Natural killer cell (primary cell): ENCODE results near the gene CEP83. TPM values are rescaled to one million over a fixed set of nuclear protein-coding genes. Genes with fewer than 3 reads are reported as not detected.

Experiments used
- ATAC-seq, 3 donors: fragments of 150-1000 bp in 2 of 3; fragments of 200-7000 bp in 1 of 3; cut with Tn5 transposase; 1 replicate in 1 of 3; 2 replicates in 2 of 3; pipeline ENCODE4 v1.10.0; 2021; ENCODE audit warnings: mild to moderate bottlenecking in 2 of 3, moderate library complexity in 2 of 3
- DNase-seq, 2 donors: peaks; one replicate each; pipeline versions ENCODE4 v3.0.0 to v3.0.0-alpha.2; 2013 to 2021; ENCODE audit warnings: mixed read lengths in 1 of 2
- H3K27ac ChIP-seq: one replicate; pipeline ENCODE4 v1.5.1; 2013; ENCODE audit warnings: mild to moderate bottlenecking, low read length
- H3K27me3 ChIP-seq: one replicate; pipeline ENCODE4 v1.6.1; 2013; ENCODE audit warnings: low read length; ENCODE audit not compliant: control insufficient read depth, insufficient read depth
- H3K36me3 ChIP-seq: one replicate; pipeline ENCODE4 v1.6.1; 2013; ENCODE audit warnings: low read length; ENCODE audit not compliant: control insufficient read depth, insufficient read depth
- H3K4me1 ChIP-seq: one replicate; pipeline ENCODE4 v1.6.1; 2013; ENCODE audit warnings: low read length; ENCODE audit not compliant: control insufficient read depth, insufficient read depth
- H3K4me3 ChIP-seq: one replicate; pipeline ENCODE4 v1.5.1; 2013; ENCODE audit warnings: low read length
- H3K9me3 ChIP-seq: one replicate; pipeline ENCODE4 v1.6.1; 2013; ENCODE audit warnings: low read length; ENCODE audit not compliant: control insufficient read depth, insufficient read depth
- H3K27ac Mint-ChIP-seq, 2 donors: one replicate each; pipeline ENCODE4 v1.8.0; 2022; ENCODE audit warnings: mild to moderate bottlenecking in 2 of 2, mixed read lengths in 2 of 2, moderate library complexity in 1 of 2
- H3K27me3 Mint-ChIP-seq, 2 donors: one replicate each; pipeline ENCODE4 v1.8.0; 2022; ENCODE audit warnings: low read depth in 2 of 2, mixed read lengths in 2 of 2
- H3K36me3 Mint-ChIP-seq: one replicate; pipeline ENCODE4 v1.8.0; 2022; ENCODE audit warnings: mixed read lengths
- H3K4me1 Mint-ChIP-seq, 2 donors: one replicate each; pipeline ENCODE4 v1.8.0; 2022; ENCODE audit warnings: mixed read lengths in 2 of 2
- H3K4me3 Mint-ChIP-seq: one replicate; pipeline ENCODE4 v1.8.0; 2022; ENCODE audit warnings: mild to moderate bottlenecking, moderate library complexity, mixed read lengths
- H3K9me3 Mint-ChIP-seq, 2 donors: one replicate each; pipeline ENCODE4 v1.8.0; 2022; ENCODE audit warnings: mixed read lengths in 2 of 2
- WGBS: methylation state at CpG from one replicate; pipeline ENCODE4 v1.1.7; 2013; ENCODE audit warnings: missing lambda C conversion rate; ENCODE audit not compliant: insufficient coverage; 5-methylcytosine and 5-hydroxymethylcytosine counted together
- intact Hi-C: fragments of 100-400 bp; cut with micrococcal nuclease; formaldehyde crosslinking; loops from one replicate; pipeline ENCODE4 v1.14.2; 2022
- total RNA-seq, 4 donors: library from RNA; stranded (reverse); fragments of 120-200 nt in 1 of 4; gene quantifications; one replicate each; pipeline versions ENCODE4 v1.2.3 to v1.2.4, GENCODE V29; 2013 to 2022
- TF ChIP-seq, protein P1 (sequence below): fragments of 200-600 bp; IDR thresholded peaks from one replicate; pipeline ENCODE4 v1.8.0; 2022; ENCODE audit warnings: antibody characterized with exemption

CEP83 gene
- total RNA-seq, 3 donors from 2014 or later (not counting 1 experiment from before 2014, with no cell fraction given), result 13.3 to 19.3 (median 15.2) TPM

DNA sequence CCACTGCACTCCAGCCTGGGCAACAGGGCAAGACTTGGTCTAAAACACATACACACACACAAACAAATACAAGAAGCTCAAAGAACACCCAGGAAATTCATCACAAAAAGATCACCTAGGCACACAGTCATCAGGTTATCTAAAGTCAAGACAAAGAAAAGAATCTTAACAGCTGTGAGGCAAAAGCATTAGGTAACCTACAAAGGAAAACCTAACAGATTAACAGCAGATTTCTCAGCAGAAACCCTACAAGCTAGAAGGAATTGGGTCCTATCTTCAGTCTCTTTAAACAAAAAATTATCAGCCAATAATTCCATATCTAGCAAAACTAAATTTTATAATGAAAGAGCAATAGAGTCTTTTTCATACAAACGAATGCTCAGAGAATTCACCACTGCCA lies 22.4 kb downstream of the CEP83 start:
- Histone ChIP-seq H3K27me3 (no peaks in the 10 kb centered on the region), H3K9me3 (no peaks in the 10 kb centered on the region), H3K27ac (no peak overlapping the region), H3K4me1 (peaks cover 6% of the 10 kb centered on the region), H3K4me3 (no peak overlapping the region), H3K36me3 (no peaks in the 10 kb centered on the region)
- no peaks in the 10 kb centered on the region for H3K27me3 Mint-ChIP-seq
- no peak overlapping the region for H3K4me3 Mint-ChIP-seq
- no peak for ATAC-seq
- no peaks in the 10 kb centered on the region for H3K36me3 Mint-ChIP-seq
- H3K9me3 Mint-ChIP-seq, result no peaks in the 10 kb centered on the region
- intact Hi-C loops, result no loop called here
- H3K27ac Mint-ChIP-seq, result no peak overlapping the region
- peaks cover 9 to 11% of the 10 kb centered on the region in 2 donors for H3K4me1 Mint-ChIP-seq
- TF ChIP-seq, protein P1, sequence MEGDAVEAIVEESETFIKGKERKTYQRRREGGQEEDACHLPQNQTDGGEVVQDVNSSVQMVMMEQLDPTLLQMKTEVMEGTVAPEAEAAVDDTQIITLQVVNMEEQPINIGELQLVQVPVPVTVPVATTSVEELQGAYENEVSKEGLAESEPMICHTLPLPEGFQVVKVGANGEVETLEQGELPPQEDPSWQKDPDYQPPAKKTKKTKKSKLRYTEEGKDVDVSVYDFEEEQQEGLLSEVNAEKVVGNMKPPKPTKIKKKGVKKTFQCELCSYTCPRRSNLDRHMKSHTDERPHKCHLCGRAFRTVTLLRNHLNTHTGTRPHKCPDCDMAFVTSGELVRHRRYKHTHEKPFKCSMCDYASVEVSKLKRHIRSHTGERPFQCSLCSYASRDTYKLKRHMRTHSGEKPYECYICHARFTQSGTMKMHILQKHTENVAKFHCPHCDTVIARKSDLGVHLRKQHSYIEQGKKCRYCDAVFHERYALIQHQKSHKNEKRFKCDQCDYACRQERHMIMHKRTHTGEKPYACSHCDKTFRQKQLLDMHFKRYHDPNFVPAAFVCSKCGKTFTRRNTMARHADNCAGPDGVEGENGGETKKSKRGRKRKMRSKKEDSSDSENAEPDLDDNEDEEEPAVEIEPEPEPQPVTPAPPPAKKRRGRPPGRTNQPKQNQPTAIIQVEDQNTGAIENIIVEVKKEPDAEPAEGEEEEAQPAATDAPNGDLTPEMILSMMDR, result no peak
- WGBS, result 88% methylated on average over 1 of the region's 1 CpG
- DNase-seq, result no peak

DNA sequence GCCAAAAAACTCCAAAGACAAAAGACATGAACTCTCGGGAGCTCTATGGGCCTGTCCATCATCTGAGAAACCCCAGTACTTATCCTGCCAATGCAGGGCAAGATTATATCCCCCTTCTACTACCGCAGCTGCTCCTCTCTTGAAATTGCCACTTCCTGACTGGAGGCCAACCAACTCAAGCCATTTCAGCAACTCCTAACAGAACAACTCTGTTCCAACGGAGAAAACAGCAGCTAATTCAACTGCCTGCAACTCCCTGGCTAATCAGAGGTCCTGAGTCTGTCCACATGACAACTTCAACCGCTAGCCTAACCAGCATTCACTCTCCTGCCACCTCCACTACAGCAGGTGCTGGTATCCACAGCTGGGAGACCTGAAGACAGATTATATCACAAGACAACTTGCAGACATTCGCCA lies 24.1 kb downstream of the CEP83 start:
- Histone ChIP-seq H3K27me3 (no peaks in the 10 kb centered on the region), H3K4me1 (peaks cover 6% of the 10 kb centered on the region), H3K4me3 (no peak overlapping the region), H3K36me3 (no peaks in the 10 kb centered on the region), H3K27ac (no peak overlapping the region), H3K9me3 (no peaks in the 10 kb centered on the region)
- Mint-ChIP-seq H3K36me3 (peaks cover 13% of the 10 kb centered on the region), H3K27ac (peak overlapping the region in 1 of 2 donors; percentile 50), H3K9me3 (peaks cover 3 to 8% of the 10 kb centered on the region in 2 donors), H3K27me3 (no peaks in the 10 kb centered on the region), H3K4me1 (peaks cover 9 to 11% of the 10 kb centered on the region in 2 donors), H3K4me3 (no peak overlapping the region)
- DNase-seq (no peak), ATAC-seq (peak in 1 of 3 donors; percentile 57)
- TF ChIP-seq, protein P1, result no peak
- intact Hi-C loops, result no loop called here
- 11% methylated on average over 5 of the region's 5 CpGs for WGBS

DNA sequence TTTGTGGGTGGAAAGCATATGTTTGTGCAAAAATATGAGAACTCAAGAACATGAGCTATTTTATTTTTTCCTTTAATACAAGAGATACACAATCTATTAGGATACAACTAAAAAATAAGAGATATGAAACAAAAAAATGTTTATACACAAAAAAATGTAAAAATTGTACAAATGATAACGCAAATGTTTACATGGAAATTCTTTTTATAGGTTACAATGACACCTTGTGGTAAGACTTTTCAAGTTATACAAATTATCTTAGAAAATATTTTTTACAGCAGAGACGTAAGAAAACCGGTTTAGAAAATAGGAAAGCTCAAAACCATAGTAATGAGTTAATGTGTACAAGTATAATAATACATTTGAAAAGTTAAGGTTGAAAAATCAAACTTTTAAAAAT lies 25.5 kb downstream of the CEP83 start:
- WGBS, result no CpG with 5 or more reads among the region's 3 CpGs
- peak in 1 of 2 donors; percentile 4 for DNase-seq
- ATAC-seq, result no peak
- TF ChIP-seq, protein P1, result no peak
- Histone ChIP-seq H3K4me3 (no peak overlapping the region), H3K9me3 (peaks cover 7% of the 10 kb centered on the region), H3K27me3 (no peaks in the 10 kb centered on the region), H3K36me3 (no peaks in the 10 kb centered on the region), H3K27ac (no peak overlapping the region), H3K4me1 (peaks cover 6% of the 10 kb centered on the region)
- Mint-ChIP-seq H3K4me3 (no peak overlapping the region), H3K4me1 (peaks cover 9 to 11% of the 10 kb centered on the region in 2 donors), H3K27me3 (no peaks in the 10 kb centered on the region), H3K9me3 (peaks cover 3 to 11% of the 10 kb centered on the region in 2 donors), H3K27ac (no peak overlapping the region), H3K36me3 (peaks cover 17% of the 10 kb centered on the region)
- intact Hi-C loops, result loop anchor here (1.0 to 5.0 kb wide), 2 partner anchors 98 to 300 kb away; no protein-coding TSS in a partner anchor

DNA sequence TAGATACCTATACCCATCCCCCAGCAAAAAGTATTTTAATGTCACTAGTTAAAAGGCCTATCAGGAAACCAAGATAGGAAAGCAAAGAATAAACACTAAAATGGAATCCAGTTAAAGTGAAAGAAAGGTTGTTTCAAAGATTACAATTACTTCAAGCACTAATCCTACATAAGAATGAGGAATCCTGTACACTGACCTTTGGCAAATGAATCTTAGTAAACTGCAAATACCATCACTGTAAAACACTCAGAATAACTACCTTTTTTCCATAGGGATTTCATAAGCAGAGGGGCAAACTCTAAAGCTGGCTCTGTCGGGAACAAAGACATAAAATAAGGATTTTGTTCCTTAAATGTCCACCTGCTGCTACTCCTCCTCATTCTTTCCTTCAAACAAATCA lies 25.9 kb downstream of the CEP83 start:
- Mint-ChIP-seq H3K4me3 (no peak overlapping the region), H3K36me3 (peaks cover 17% of the 10 kb centered on the region)
- WGBS, result 100% methylated on average over 1 of the region's 1 CpG

More for the DNA sequence above, 25.9 kb downstream of the CEP83 start:
- Mint-ChIP-seq H3K4me1 (peaks cover 9 to 11% of the 10 kb centered on the region in 2 donors), H3K27me3 (no peaks in the 10 kb centered on the region), H3K9me3 (peaks cover 3 to 11% of the 10 kb centered on the region in 2 donors), H3K27ac (no peak overlapping the region)
- no peak for ATAC-seq
- intact Hi-C loops, result loop anchor here (1.0 to 5.0 kb wide), 2 partner anchors 99 to 299 kb away; no protein-coding TSS in a partner anchor
- no peaks in the 10 kb centered on the region for H3K27me3 ChIP-seq
- no peak overlapping the region for H3K4me3 ChIP-seq
- DNase-seq, result no peak
- TF ChIP-seq, protein P1, result no peak
- peaks cover 7% of the 10 kb centered on the region for H3K9me3 ChIP-seq
- no peak overlapping the region for H3K27ac ChIP-seq
- no peaks in the 10 kb centered on the region for H3K36me3 ChIP-seq
- H3K4me1 ChIP-seq, result peaks cover 6% of the 10 kb centered on the region
